Raji (cell line): ENCODE measurements around the gene VARS2.

Experiments
- POLR2A ChIP-seq: IDR thresholded peaks from 2 replicates; pipeline ENCODE4 v1.6.1; 2011; ENCODE audit warnings: low read depth, low read length, control low read depth; ENCODE audit not compliant: insufficient read depth

The VARS2 gene

GRCh38 chr6:30957716-30958115 lies 43.7 kb downstream of the VARS2 start:
- TF ChIP-seq POLR2A = no peak

DNA sequence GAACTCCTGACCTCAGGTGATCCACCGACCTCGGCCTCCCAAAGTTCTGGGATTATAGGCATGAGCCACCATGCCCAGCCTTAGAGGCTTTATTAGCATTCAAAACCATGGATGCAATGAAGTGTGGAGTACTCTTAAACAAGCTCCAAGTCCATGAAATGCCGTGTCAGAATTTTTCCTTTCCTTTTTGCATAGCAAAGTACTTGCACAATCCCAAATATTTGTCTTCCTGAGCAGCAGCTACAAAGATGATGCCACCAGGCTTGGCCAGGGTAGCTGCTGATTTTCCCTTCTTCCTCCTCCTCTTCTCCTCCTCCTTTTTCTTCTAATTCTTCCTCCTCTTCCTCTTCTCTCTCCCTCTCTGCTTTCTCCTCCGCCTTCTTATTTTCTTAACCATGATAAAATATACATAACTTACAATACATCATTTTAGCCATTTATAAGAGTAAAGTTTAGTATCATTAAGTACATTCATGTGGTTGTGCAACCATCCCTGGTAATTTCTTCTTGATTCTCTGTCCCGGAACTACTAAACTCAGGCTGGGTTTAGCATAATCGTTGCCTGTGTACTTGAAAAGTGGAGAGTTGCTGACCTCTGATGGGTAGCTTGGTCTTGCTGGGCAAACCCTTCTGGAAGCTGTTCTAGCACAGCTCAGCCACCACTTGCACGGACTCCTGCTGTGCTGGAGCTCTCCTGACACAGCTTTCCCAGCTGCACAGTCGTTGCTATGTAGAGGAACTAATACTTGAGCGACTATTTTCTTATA lies 47.1 kb downstream of the VARS2 start:
- no peak for TF ChIP-seq POLR2A

DNA sequence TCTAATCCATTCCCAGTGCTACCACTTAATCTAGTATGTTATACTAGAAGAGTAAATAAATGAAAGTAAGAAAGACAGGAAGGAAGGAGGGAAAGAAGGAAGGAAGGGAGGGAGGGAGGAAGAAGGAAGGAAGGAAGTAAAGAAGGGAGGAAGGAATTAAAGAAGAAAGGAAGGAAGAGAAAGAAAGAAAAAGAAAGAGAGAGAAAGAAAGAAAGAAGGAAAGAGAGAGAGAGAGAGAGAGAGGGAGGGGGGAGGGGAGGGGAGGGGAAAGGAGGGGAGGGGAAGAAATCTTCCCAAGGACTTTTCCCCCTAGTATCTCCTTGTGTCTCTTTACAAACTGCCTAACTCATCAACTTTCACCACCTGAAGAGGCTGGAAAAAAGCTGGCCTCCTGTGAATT lies 48.7 kb downstream of the VARS2 start:
- no peak for TF ChIP-seq POLR2A

DNA sequence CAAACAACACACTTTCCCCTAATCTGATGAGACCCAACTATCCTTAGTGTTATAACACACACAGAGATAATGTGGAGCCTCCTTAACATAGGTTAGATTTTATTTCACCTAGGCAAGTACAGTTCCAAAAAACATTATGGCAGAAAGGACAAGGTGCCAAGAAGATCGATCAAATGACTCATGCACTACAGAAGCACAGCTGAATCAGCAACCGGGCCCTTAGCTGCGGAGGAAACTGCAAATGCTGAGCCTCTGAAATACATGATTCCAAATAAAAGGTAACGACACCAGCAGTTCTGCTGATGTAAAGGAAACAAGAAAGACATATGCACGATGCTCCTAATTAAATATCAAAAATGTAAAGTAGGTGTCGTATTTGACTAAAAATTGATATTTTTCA lies 49.6 kb downstream of the VARS2 start:
- no peak for TF ChIP-seq POLR2A

GRCh38 chr6:30964075-30964474 lies 50.0 kb downstream of the VARS2 start:
- no peak for TF ChIP-seq POLR2A

DNA sequence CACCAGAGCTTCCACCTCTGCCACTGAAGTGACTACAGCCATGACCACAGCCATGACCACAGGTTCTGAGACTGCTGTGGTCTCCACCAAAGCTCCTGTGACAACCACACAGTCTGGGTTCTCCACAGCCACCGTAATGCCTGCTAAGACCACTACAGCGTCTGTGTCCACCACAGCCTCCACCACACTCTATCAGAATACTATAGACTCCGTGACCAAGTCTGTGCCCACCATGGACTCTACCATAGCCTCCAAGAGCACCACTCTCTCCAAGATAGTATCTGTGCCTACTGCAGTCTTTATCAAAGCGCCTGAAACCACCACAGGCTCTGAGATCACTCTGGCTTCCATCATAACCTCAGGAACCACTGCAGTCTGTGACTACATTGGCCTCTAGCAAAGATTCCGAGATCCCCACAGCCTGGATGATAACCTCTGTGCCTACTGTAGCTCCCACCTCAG lies 51.1 kb downstream of the VARS2 start:
- TF ChIP-seq POLR2A = no peak

DNA sequence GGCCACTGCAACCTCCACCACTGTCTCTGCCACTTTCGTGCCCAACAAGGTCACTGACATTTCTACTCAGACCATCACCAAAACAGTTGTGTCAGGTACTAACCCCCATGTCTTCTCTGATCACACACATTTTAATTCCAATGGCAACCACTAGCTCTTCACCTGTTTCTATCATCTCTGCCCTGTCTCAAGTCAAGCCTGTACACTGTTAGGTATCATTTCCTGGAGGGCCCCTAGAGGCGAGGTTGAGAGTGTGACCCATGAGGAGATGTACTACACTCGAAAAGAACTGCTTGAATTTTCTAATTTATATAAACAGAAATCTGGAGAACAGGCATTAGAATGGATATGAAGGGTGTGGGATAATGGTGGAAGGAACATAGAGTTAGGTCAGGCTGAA lies 52.1 kb downstream of the VARS2 start:
- TF ChIP-seq POLR2A = no peak

DNA sequence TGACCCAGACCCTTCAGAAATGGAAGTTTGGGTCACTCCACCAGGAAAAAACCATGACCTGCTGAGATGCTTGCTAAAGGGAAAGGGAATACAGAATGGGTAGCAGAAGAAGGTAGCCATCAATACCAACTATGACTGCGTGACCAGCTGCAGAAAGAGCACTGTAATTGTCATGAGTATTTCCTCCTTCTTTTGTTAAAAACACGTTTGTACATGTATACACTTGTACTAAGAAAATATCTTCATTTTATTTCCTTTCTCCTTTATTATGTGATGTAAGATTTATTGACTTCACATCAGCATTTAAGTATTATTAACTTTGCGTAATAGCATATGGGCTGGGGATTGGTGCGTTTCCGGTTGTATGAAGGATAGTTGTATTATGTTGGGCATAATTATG lies 56.9 kb downstream of the VARS2 start:
- no peak for TF ChIP-seq POLR2A

DNA sequence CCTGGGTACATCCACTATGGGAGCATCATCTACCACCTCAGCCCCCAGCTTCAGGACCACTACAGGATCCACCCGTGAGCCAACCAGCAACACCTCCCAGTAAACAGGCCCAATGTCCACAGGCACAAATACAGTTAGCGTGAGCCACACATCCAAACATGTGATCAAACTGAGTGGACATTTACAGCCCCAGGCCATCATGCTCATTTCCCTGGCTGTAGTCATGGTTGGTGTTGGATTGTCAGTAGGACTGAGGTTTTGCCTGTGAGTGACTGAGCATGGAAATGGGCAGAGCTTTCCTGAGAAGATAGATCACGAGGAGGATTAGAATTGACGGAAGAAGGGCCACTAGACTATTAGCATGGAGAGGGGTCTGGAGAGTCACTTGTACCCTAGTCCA lies 58.8 kb downstream of the VARS2 start:
- TF ChIP-seq POLR2A = no peak

DNA sequence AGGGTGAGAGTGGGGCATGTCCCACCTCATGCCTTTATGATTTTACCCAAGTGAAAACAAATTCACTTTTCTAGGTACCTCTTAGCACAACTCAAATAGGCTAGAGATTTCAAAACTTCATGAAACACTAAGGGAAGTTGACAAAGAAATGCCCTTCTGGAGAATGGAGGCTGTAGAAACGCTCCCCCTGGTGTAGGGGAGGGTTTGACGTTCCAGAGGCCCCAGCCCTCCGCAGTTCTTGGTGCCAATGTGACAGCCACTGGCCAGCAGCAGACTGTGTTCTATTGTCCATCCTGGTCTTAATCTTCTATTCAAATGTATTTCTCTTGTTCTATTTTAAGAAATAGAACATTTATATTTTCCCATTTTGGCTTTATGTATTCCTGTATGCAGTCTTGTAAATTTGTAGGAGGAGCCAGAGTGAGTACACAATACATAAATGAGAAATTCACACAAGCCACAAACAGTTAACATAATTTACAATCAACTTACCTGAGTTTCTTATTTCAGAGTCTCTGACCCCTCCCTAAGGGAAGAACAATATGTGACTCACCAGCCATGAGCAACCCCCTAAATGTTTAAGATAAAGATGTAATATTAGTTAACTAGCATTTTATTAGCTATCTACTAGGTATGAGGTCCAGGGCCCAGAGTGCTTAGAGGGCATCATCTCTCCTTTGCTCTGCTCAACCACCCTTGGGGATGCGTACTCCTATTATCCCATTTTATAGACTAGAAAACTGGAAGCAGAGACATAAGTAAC lies 60.6 kb downstream of the VARS2 start:
- TF ChIP-seq POLR2A = no peak
